Measurements from ENCODE around the gene ASTN2.

The ASTN2 gene

GRCh38 chr9:116800885-116801284 is 614.0 kb downstream of the ASTN2 start:
- DNase-seq (ENCODE audit: low spot score), result no peak

GRCh38 chr9:116800074-116800473 is 614.8 kb downstream of the ASTN2 start:
- no peak for DNase-seq (ENCODE audit: low spot score)

- DNase-seq (ENCODE audit: low spot score), result no peak
Observed at GRCh38 chr9:116798521-116798920, 616.3 kb downstream of the ASTN2 start.

- no peak for DNase-seq (ENCODE audit: low spot score)
Observed at GRCh38 chr9:116797276-116797675, 617.6 kb downstream of the ASTN2 start.

- no peak for DNase-seq (ENCODE audit: low spot score)
Observed at GRCh38 chr9:116796669-116797068, 618.2 kb downstream of the ASTN2 start.

- DNase-seq (ENCODE audit: low spot score), result peak; percentile 49
Observed at GRCh38 chr9:116795821-116796220, 619.0 kb downstream of the ASTN2 start.

- no peak for DNase-seq (ENCODE audit: low spot score)
Observed at GRCh38 chr9:116792271-116792670, 622.6 kb downstream of the ASTN2 start.

GRCh38 chr9:116791326-116791725 is 623.5 kb downstream of the ASTN2 start:
- DNase-seq (ENCODE audit: low spot score), result no peak

GRCh38 chr9:116789081-116789480 is 625.8 kb downstream of the ASTN2 start:
- DNase-seq (ENCODE audit: low spot score), result no peak

GRCh38 chr9:116786737-116787136 is 628.1 kb downstream of the ASTN2 start:
- no peak for DNase-seq (ENCODE audit: low spot score)

GRCh38 chr9:116777116-116777515 is 637.7 kb downstream of the ASTN2 start:
- DNase-seq (ENCODE audit: low spot score), result no peak

- DNase-seq (ENCODE audit: low spot score), result peak; percentile 71
Observed at GRCh38 chr9:116774421-116775180, 640.3 kb downstream of the ASTN2 start.

- DNase-seq (ENCODE audit: low spot score), result peak; percentile 65
Observed at GRCh38 chr9:116767219-116767618, 647.6 kb downstream of the ASTN2 start.

- no peak for DNase-seq (ENCODE audit: low spot score)
Observed at GRCh38 chr9:116765011-116765410, 649.8 kb downstream of the ASTN2 start.

- DNase-seq (ENCODE audit: low spot score), result no peak
Observed at GRCh38 chr9:116763770-116764169, 651.1 kb downstream of the ASTN2 start.

GRCh38 chr9:116760636-116761035 is 654.2 kb downstream of the ASTN2 start:
- DNase-seq (ENCODE audit: low spot score), result no peak

GRCh38 chr9:116757030-116757429 is 657.8 kb downstream of the ASTN2 start:
- DNase-seq (ENCODE audit: low spot score), result no peak

- DNase-seq (ENCODE audit: low spot score), result no peak
Observed at GRCh38 chr9:116753389-116753788, 661.5 kb downstream of the ASTN2 start.

GRCh38 chr9:116750510-116750909 is 664.3 kb downstream of the ASTN2 start:
- DNase-seq (ENCODE audit: low spot score), result no peak

GRCh38 chr9:116749772-116750171 is 665.1 kb downstream of the ASTN2 start:
- no peak for DNase-seq (ENCODE audit: low spot score)

GRCh38 chr9:116749176-116749575 is 665.7 kb downstream of the ASTN2 start:
- DNase-seq (ENCODE audit: low spot score), result no peak

- no peak for DNase-seq (ENCODE audit: low spot score)
Observed at GRCh38 chr9:116741742-116742141, 673.1 kb downstream of the ASTN2 start.

- no peak for DNase-seq (ENCODE audit: low spot score)
Observed at GRCh38 chr9:116741086-116741740, 673.6 kb downstream of the ASTN2 start.

GRCh38 chr9:116737152-116737546 is 677.7 kb downstream of the ASTN2 start:
- peak; percentile 91 for DNase-seq (ENCODE audit: low spot score)

All from D341Med (cell line).